ENCODE data around the gene VAMP2.

VAMP2 gene

GRCh38 chr17:8131844-8132441 is 30.8 kb downstream of the VAMP2 start:
- Mint-ChIP-seq H3K36me3 (ENCODE audit: low read depth) (no peaks in the 10 kb centered on the region), H3K27ac (no peak overlapping the region), H3K4me3 (no peak overlapping the region)

DNA sequence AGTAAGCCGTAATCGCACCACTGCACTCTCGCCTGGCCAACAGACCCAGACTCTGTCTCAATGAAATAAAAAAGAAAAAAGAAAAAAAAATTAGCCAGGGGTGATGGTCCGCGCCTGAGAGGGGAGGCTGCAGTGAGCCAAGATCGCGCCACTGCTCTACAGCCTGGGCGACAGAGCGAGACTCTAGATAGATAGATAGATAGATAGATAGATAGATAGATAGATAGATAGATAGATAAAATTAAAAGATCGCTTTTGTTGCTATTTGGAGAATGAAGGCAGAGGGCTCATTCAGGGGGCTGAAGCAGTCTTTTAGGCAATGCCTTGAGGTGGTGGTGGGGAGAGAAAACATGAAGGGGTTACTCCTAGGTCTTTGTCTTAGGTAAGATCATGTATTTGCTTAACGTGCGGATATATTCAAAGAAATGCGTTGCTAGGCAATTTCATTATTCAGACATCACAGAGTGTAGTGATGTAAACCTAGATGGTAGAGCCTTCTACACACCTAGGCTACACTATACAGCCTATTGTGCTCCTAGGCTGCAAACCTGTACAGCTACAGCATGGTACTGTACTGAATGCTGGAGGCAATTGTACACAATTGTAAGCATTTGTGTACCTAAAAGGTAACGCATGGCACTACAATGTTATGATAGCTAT is 34.5 kb downstream of the VAMP2 start:
- Mint-ChIP-seq H3K9me3 (no peaks in the 10 kb centered on the region), H3K4me1 (ENCODE audit: low read depth) (peaks cover 44% of the 10 kb centered on the region), H3K27me3 (peaks cover 31% of the 10 kb centered on the region), H3K4me3 (no peak overlapping the region), H3K27ac (no peak overlapping the region), H3K36me3 (ENCODE audit: low read depth) (peaks cover 4% of the 10 kb centered on the region)

More at GRCh38 chr17:8131844-8132441, 30.8 kb downstream of the VAMP2 start:
- Mint-ChIP-seq H3K9me3 (no peaks in the 10 kb centered on the region), H3K27me3 (peaks cover 12% of the 10 kb centered on the region), H3K4me1 (ENCODE audit: low read depth) (peaks cover 12% of the 10 kb centered on the region)

GRCh38 chr17:8126491-8127066 is 36.2 kb downstream of the VAMP2 start:
- Mint-ChIP-seq H3K27me3 (peaks cover 39% of the 10 kb centered on the region), H3K27ac (peak overlapping the region; percentile 97), H3K9me3 (no peaks in the 10 kb centered on the region), H3K4me3 (peak overlapping the region; percentile 91), H3K36me3 (ENCODE audit: low read depth) (peaks cover 4% of the 10 kb centered on the region), H3K4me1 (ENCODE audit: low read depth) (peaks cover 50% of the 10 kb centered on the region)

DNA sequence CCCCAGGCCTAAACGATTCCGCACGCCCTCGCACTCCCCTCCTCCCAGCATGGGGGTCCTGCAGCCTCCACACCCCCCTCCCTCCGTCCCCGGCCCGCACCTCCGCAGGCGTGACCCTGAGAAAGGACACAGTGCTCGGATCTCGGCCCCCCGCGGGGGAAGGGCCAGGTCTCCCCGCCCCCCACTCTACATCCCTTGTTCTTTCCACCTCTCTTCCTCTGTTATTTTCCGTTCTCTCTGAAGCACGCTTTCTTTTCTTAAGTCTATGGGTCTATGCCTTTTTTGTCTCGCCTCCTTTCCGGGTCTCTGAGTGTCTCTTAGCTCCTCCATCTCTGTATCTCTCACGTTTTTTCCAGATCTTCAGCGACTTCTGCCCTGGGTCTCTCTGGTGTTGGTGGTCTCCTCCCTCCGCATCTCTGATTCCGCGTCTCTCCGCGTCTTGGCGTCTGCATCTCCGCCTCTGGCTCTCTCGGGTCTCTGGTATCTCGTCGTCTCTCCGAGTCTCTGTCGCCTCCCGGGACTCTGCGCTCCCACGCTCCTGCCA is 36.7 kb downstream of the VAMP2 start:
- Mint-ChIP-seq H3K4me3 (peak overlapping the region; percentile 91), H3K9me3 (no peaks in the 10 kb centered on the region), H3K27ac (peak overlapping the region; percentile 97), H3K4me1 (ENCODE audit: low read depth) (peaks cover 51% of the 10 kb centered on the region), H3K36me3 (ENCODE audit: low read depth) (peaks cover 4% of the 10 kb centered on the region), H3K27me3 (peaks cover 39% of the 10 kb centered on the region)

DNA sequence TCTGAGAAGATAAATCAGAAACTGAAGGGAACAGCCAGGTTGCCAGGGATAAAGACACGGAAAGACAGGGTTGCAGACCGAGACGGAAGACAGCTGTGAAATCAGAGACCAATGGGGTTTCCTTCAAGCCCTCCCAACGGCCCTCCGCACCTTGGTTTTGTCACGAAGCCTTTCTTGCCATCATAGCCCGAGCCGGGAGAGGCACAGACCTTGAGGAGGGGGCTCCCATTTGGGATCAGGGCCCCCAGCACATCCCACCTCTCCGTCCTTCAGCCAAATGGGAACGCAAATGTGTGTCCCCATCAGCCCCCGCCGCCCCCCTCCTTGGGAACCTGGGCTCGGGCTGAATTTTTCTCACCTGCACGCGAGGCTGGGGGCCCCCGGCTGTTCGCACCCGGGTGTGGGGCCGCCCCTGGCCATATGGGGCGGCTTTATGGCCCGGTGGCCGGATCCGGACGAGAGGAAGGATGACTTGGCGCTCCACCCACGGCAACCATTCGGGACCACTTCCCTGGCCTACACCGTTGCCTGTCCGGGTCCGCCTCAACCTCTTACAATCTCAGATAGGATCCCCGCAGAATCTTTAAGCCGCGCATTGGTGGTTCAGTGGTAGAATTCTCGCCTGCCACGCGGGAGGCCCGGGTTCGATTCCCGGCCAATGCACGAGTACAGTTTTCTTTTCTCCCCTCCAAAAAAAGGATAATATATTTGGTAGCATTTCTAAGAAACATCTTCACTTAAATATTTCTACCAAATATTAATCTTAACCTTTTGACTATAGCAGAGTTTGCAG is 37.4 kb downstream of the VAMP2 start:
- H3K27ac Mint-ChIP-seq = peak overlapping the region; percentile 97
- H3K4me1 Mint-ChIP-seq (ENCODE audit: low read depth) = peaks cover 58% of the 10 kb centered on the region
- peaks cover 9% of the 10 kb centered on the region for H3K36me3 Mint-ChIP-seq (ENCODE audit: low read depth)
- peaks cover 44% of the 10 kb centered on the region for H3K27me3 Mint-ChIP-seq
- H3K4me3 Mint-ChIP-seq = peak overlapping the region; percentile 91
- no peaks in the 10 kb centered on the region for H3K9me3 Mint-ChIP-seq

GRCh38 chr17:8124350-8125153 is 38.2 kb downstream of the VAMP2 start:
- peak overlapping the region; percentile 97 for H3K27ac Mint-ChIP-seq
- H3K4me3 Mint-ChIP-seq = peak overlapping the region; percentile 91
- H3K9me3 Mint-ChIP-seq = no peaks in the 10 kb centered on the region
- H3K4me1 Mint-ChIP-seq (ENCODE audit: low read depth) = peaks cover 66% of the 10 kb centered on the region
- peaks cover 12% of the 10 kb centered on the region for H3K36me3 Mint-ChIP-seq (ENCODE audit: low read depth)
- H3K27me3 Mint-ChIP-seq = peaks cover 42% of the 10 kb centered on the region

GRCh38 chr17:8123695-8124349 is 38.9 kb downstream of the VAMP2 start, which contains the start of gene HES7:
Gene HES7 (minus strand): TSS chr17:8124106. CDS start chr17:8124084, 22 bp downstream.
- Mint-ChIP-seq H3K9me3 (no peaks in the 10 kb centered on the region), H3K27me3 (peaks cover 44% of the 10 kb centered on the region), H3K27ac (peak within 1 kb of the TSS; percentile 97), H3K36me3 (ENCODE audit: low read depth) (peaks cover 15% of the 10 kb centered on the region), H3K4me3 (peak within 1 kb of the TSS; percentile 91), H3K4me1 (ENCODE audit: low read depth) (peaks cover 72% of the 10 kb centered on the region)

- H3K27ac Mint-ChIP-seq = peak overlapping the region; percentile 59
- H3K4me3 Mint-ChIP-seq = peak overlapping the region; percentile 91
Observed at GRCh38 chr17:8122924-8123694, 39.6 kb downstream of the VAMP2 start.

GRCh38 chr17:8122422-8122923 is 40.3 kb downstream of the VAMP2 start:
- Mint-ChIP-seq H3K27me3 (peaks cover 54% of the 10 kb centered on the region), H3K4me3 (peak overlapping the region; percentile 91), H3K27ac (peak overlapping the region; percentile 58)

More at GRCh38 chr17:8122924-8123694, 39.6 kb downstream of the VAMP2 start:
- peaks cover 79% of the 10 kb centered on the region for H3K4me1 Mint-ChIP-seq (ENCODE audit: low read depth)
- H3K9me3 Mint-ChIP-seq = no peaks in the 10 kb centered on the region
- peaks cover 16% of the 10 kb centered on the region for H3K36me3 Mint-ChIP-seq (ENCODE audit: low read depth)
- peaks cover 47% of the 10 kb centered on the region for H3K27me3 Mint-ChIP-seq

GRCh38 chr17:8121681-8122421 is 40.9 kb downstream of the VAMP2 start:
- peaks cover 16% of the 10 kb centered on the region for H3K36me3 Mint-ChIP-seq (ENCODE audit: low read depth)
- H3K9me3 Mint-ChIP-seq = no peaks in the 10 kb centered on the region
- H3K27me3 Mint-ChIP-seq = peaks cover 50% of the 10 kb centered on the region
- H3K4me3 Mint-ChIP-seq = peak overlapping the region; percentile 91
- H3K4me1 Mint-ChIP-seq (ENCODE audit: low read depth) = peaks cover 82% of the 10 kb centered on the region
- H3K27ac Mint-ChIP-seq = no peak overlapping the region

More at GRCh38 chr17:8122422-8122923, 40.3 kb downstream of the VAMP2 start:
- peaks cover 16% of the 10 kb centered on the region for H3K36me3 Mint-ChIP-seq (ENCODE audit: low read depth)
- H3K4me1 Mint-ChIP-seq (ENCODE audit: low read depth) = peaks cover 86% of the 10 kb centered on the region
- H3K9me3 Mint-ChIP-seq = no peaks in the 10 kb centered on the region

GRCh38 chr17:8121407-8121680 is 41.4 kb downstream of the VAMP2 start:
- peaks cover 79% of the 10 kb centered on the region for H3K4me1 Mint-ChIP-seq (ENCODE audit: low read depth)
- H3K36me3 Mint-ChIP-seq (ENCODE audit: low read depth) = peaks cover 16% of the 10 kb centered on the region
- no peaks in the 10 kb centered on the region for H3K9me3 Mint-ChIP-seq
- H3K27me3 Mint-ChIP-seq = peaks cover 55% of the 10 kb centered on the region
- H3K27ac Mint-ChIP-seq = no peak overlapping the region
- H3K4me3 Mint-ChIP-seq = peak overlapping the region; percentile 93

- Mint-ChIP-seq H3K27ac (peak overlapping the region; percentile 99), H3K27me3 (peaks cover 61% of the 10 kb centered on the region), H3K4me3 (peak overlapping the region; percentile 93), H3K9me3 (no peaks in the 10 kb centered on the region), H3K36me3 (ENCODE audit: low read depth) (peaks cover 16% of the 10 kb centered on the region), H3K4me1 (ENCODE audit: low read depth) (peaks cover 73% of the 10 kb centered on the region)
Observed at GRCh38 chr17:8120520-8121406, 42.0 kb downstream of the VAMP2 start.
